ENCODE measurements around the gene DDX25.

DNA sequence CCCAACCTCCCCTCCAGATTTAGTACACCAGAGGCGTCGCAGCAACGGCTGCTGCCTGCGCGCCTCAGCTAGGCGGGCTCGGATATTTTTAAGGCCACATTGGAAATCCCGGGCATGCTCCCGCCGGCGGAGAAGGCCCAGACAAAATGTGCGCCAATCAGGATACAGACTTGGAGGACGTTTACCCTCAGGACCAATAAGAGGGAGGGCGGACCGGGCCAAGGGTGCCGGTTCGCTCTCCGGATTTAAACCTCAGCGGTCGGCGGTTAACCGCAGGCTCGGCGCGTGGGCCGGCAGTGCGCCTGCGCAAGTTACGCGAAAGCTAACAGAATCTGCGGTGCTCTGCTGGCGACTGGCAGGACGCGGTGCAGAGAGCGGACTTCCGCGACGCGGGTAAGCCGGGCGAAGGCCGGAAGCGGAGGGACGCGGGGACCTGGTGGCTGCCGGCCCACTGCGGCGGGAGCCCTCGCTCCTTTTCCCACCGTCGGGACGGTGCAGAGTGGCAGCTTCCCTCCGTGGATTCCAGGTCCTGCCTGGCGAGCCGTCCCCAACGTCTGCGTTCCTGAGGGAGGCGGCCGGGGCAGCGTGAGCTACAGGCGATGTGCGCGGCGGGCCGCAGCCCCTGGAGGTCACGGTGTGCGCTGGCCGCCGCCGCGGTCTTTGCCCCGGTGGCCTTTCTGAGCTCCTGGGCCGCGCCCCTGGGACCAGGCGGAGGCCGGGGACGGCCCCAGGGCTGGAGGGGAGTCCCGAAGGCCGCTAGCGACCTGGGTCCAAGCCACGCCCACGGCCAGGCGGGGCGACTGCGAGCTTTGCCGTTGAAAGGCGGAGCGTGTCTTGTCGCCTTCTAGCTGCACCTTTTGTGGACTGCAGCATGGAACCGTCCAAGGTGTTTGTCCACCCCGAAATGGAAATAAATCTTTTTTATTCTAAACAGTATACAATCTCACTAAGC lies 16.7 kb upstream of the DDX25 start, which contains the start of gene HYLS1:
- TF ChIP-seq, protein P1, sequence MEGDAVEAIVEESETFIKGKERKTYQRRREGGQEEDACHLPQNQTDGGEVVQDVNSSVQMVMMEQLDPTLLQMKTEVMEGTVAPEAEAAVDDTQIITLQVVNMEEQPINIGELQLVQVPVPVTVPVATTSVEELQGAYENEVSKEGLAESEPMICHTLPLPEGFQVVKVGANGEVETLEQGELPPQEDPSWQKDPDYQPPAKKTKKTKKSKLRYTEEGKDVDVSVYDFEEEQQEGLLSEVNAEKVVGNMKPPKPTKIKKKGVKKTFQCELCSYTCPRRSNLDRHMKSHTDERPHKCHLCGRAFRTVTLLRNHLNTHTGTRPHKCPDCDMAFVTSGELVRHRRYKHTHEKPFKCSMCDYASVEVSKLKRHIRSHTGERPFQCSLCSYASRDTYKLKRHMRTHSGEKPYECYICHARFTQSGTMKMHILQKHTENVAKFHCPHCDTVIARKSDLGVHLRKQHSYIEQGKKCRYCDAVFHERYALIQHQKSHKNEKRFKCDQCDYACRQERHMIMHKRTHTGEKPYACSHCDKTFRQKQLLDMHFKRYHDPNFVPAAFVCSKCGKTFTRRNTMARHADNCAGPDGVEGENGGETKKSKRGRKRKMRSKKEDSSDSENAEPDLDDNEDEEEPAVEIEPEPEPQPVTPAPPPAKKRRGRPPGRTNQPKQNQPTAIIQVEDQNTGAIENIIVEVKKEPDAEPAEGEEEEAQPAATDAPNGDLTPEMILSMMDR (IDR thresholded peaks at IDR 0.05), result peak in 4 of 5 experiments; percentile 11 to 51 (median 30)
- TF ChIP-seq POLR2AphosphoS5 (IDR thresholded peaks at IDR 0.05) (peak; percentile 91 to 93 (median 92)), POLR2A (IDR thresholded peaks at IDR 0.05) (peak; percentile 84), EP300 (IDR thresholded peaks at IDR 0.05; ENCODE audit: low read depth) (no peak)

Data from transverse colon (tissue), 4 donors.